GM20000 (cell line): ENCODE results near the gene GGTLC3.
"Not testable (repeated sequence)": the region's sequence is repeated elsewhere in the genome, so short reads cannot be mapped to it uniquely, and the experiment has no call there.

ENCODE experiments used
- DNase-seq: peaks from one replicate; pipeline ENCODE4 v3.0.0; 2012; ENCODE audit warnings: low spot score

GGTLC3 gene

GRCh38 chr22:18513454-18513853 is 4.5 kb downstream of the GGTLC3 start:
- not testable (repeated sequence) for DNase-seq

GRCh38 chr22:18512378-18512777 is 5.6 kb downstream of the GGTLC3 start:
- DNase-seq, result not testable (repeated sequence)

GRCh38 chr22:18511327-18511726 is 6.6 kb downstream of the GGTLC3 start:
- not testable (repeated sequence) for DNase-seq

- not testable (repeated sequence) for DNase-seq
These were observed 21.7 kb downstream of the GGTLC3 start for GRCh38 chr22:18496227-18496626.
